DND-41 (cell line): ENCODE measurements around the gene ENTR1.

Experiments used
- CTCF ChIP-seq: IDR thresholded peaks from 2 replicates; pipeline ENCODE4 v1.5.1; 2012; ENCODE audit warnings: borderline replicate concordance, low read length, moderate library complexity, mild to moderate bottlenecking; ENCODE audit not compliant: poor library complexity, severe bottlenecking; ENCODE audit errors: extremely low read depth
- EZH2 ChIP-seq: IDR thresholded peaks from 3 replicates; pipeline ENCODE4 v1.6.1; 2012; ENCODE audit warnings: borderline replicate concordance, low read depth, mild to moderate bottlenecking, moderate library complexity, low read length, inconsistent platforms; ENCODE audit not compliant: severe bottlenecking

DNA sequence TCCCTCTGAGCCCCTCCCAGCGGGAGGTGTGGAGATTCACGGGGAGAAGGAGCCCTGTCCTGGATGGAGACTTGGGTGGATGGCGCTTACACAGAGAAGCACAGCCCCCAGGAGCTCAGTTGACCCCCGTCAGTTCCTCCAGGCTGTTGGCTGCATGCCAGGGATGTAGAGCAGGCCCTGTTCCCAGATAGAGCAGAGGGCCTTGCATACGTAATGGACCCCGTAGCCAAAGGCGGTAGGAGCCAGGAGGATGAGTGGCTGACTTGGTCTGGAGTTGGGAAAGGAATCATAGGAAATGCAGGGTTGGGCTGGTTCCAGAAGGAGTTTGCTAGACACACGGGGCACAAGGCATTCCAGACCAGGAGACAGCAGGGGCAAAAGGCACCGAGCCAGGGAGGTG lies 2.5 kb upstream of the ENTR1 start:
- TF ChIP-seq CTCF (no peak), EZH2 (no peak)
